UCSD-AML1 (cell line): ENCODE measurements around the gene TMEM26.

Experiments
- DNase-seq: peaks from one replicate; lab custom pipeline; 2025; ENCODE audit not compliant: unreplicated experiment; lab: John Stamatoyannopoulos, UW

TMEM26 gene

GRCh38 chr10:61452655-61453641 is at the start of gene TMEM26:
TMEM26 (minus strand) TSS chr10:61453381; CDS start chr10:61453081, 300 bp downstream.
- DNase-seq: no peak

GRCh38 chr10:61500460-61500859 is 47.3 kb upstream of the TMEM26 start:
- DNase-seq: no peak

- DNase-seq: no peak
These were observed 39.3 kb upstream of the TMEM26 start for GRCh38 chr10:61492364-61492995.

GRCh38 chr10:61487506-61487905 is 34.3 kb upstream of the TMEM26 start:
- no peak for DNase-seq

GRCh38 chr10:61486738-61487396 is 33.7 kb upstream of the TMEM26 start:
- no peak for DNase-seq

GRCh38 chr10:61486251-61486650 is 33.1 kb upstream of the TMEM26 start:
- DNase-seq: no peak

GRCh38 chr10:61481597-61481996 is 28.4 kb upstream of the TMEM26 start:
- no peak for DNase-seq

GRCh38 chr10:61480208-61480607 is 27.0 kb upstream of the TMEM26 start:
- no peak for DNase-seq

- DNase-seq: no peak
These were observed 25.6 kb upstream of the TMEM26 start for GRCh38 chr10:61478621-61479312.

- DNase-seq: no peak
These were observed 24.3 kb upstream of the TMEM26 start for GRCh38 chr10:61477451-61477850.

- DNase-seq: no peak
These were observed 23.3 kb upstream of the TMEM26 start for GRCh38 chr10:61476529-61476928.

GRCh38 chr10:61475449-61475873 is 22.3 kb upstream of the TMEM26 start:
- DNase-seq: no peak

- no peak for DNase-seq
These were observed 19.0 kb upstream of the TMEM26 start for GRCh38 chr10:61472090-61472674.

- no peak for DNase-seq
These were observed 18.3 kb upstream of the TMEM26 start for GRCh38 chr10:61471491-61471890.

- no peak for DNase-seq
These were observed 17.6 kb upstream of the TMEM26 start for GRCh38 chr10:61470740-61471139.

GRCh38 chr10:61465901-61466632 is 12.9 kb upstream of the TMEM26 start:
- peak; percentile 14 for DNase-seq

- no peak for DNase-seq
These were observed 12.0 kb upstream of the TMEM26 start for GRCh38 chr10:61465171-61465496.

- DNase-seq: no peak
These were observed 11.4 kb upstream of the TMEM26 start for GRCh38 chr10:61464461-61465170.
